Keratinocyte (primary cell): ENCODE measurements around the gene RAX2.

Experiments
- CTCF ChIP-seq, 3 experiments: IDR thresholded peaks in 1 of 3; conservative IDR thresholded peaks in 1 of 3; optimal IDR thresholded peaks in 1 of 3; 2 replicates in 2 of 3; 3 replicates in 1 of 3; pipeline versions ENCODE3 to v1.5.1; 2011; ENCODE audit warnings: low read length in 3 of 3, mild to moderate bottlenecking in 3 of 3, moderate library complexity in 2 of 3, control low read depth in 1 of 3, inconsistent platforms in 1 of 3; ENCODE audit not compliant: insufficient read depth in 2 of 3; ENCODE audit errors: extremely low read depth in 1 of 3
- EZH2 ChIP-seq: IDR thresholded peaks from one replicate; pipeline ENCODE4 v1.6.1; 2012; ENCODE audit warnings: inconsistent platforms, mild to moderate bottlenecking, low read length, moderate library complexity

GRCh38 chr19:3761382-3762129 lies 10.5 kb downstream of the RAX2 start, which contains the start of gene APBA3:
- TF ChIP-seq CTCF (optimal IDR thresholded peaks at IDR 0.05 in 1 of 3, IDR thresholded peaks at IDR 0.05 in 1 of 3, conservative IDR thresholded peaks at IDR 0.05 in 1 of 3; ENCODE audit: extremely low read depth in 1 of 3, insufficient read depth in 2 of 3, low read length in 3 of 3) (peak; percentile 65 to 93 (median 79)), EZH2 (no peak)
